H9 (cell line): ENCODE data around the gene SSPN. TPM values are rescaled to one million over a fixed set of nuclear protein-coding genes. Genes with fewer than 3 reads are reported as not detected.

ENCODE experiments used
- DNase-seq: peaks from one replicate; pipeline ENCODE4 v3.0.0-alpha.2; 2017
- H2AFZ ChIP-seq: one replicate; pipeline ENCODE4 v1.6.1; 2013; ENCODE audit warnings: mild to moderate bottlenecking, low read length, control low read depth, moderate library complexity
- H2AK5ac ChIP-seq: 2 replicates; pipeline ENCODE4 v1.6.1; 2013; ENCODE audit warnings: low read length, control low read depth, mixed read lengths; ENCODE audit not compliant: insufficient read length
- H2BK120ac ChIP-seq: one replicate; pipeline ENCODE4 v1.6.1; 2013; ENCODE audit warnings: low read depth, mild to moderate bottlenecking, low read length, control low read depth, inconsistent platforms; ENCODE audit not compliant: poor library complexity, severe bottlenecking
- H2BK12ac ChIP-seq: 2 replicates; pipeline ENCODE4 v1.6.1; 2013; ENCODE audit warnings: low read length, control low read depth, mixed read lengths, low read depth; ENCODE audit not compliant: insufficient read length
- H2BK15ac ChIP-seq: 2 replicates; pipeline ENCODE4 v1.6.1; 2013; ENCODE audit warnings: low read depth, low read length, control low read depth
- H2BK20ac ChIP-seq: one replicate; pipeline ENCODE4 v1.6.1; 2013; ENCODE audit warnings: low read depth, mild to moderate bottlenecking, low read length, control low read depth, inconsistent platforms; ENCODE audit not compliant: poor library complexity, severe bottlenecking
- H2BK5ac ChIP-seq: 2 replicates; pipeline ENCODE4 v1.6.1; 2013; ENCODE audit warnings: low read length, control low read depth, mixed read lengths; ENCODE audit not compliant: insufficient read length
- H3K14ac ChIP-seq: 2 replicates; pipeline ENCODE4 v1.6.1; 2013; ENCODE audit warnings: low read length, control low read depth; ENCODE audit not compliant: insufficient read depth
- H3K18ac ChIP-seq: 2 replicates; pipeline ENCODE4 v1.6.1; 2013; ENCODE audit warnings: low read depth, mild to moderate bottlenecking, mixed read lengths, low read length, control low read depth; ENCODE audit not compliant: insufficient read length
- H3K23ac ChIP-seq: 2 replicates; pipeline ENCODE4 v1.6.1; 2013; ENCODE audit warnings: low read length, control low read depth, mixed read lengths, low read depth; ENCODE audit not compliant: insufficient read length
- H3K23me2 ChIP-seq: 2 replicates; pipeline ENCODE4 v1.6.1; 2013; ENCODE audit warnings: low read depth, mild to moderate bottlenecking, mixed read lengths, low read length, control low read depth; ENCODE audit not compliant: insufficient read length, poor library complexity, severe bottlenecking
- H3K27ac ChIP-seq: 2 replicates; pipeline ENCODE4 v1.5.1; 2013; ENCODE audit warnings: low read length, control low read depth, mixed read lengths, low read depth; ENCODE audit not compliant: insufficient read length
- H3K27me3 ChIP-seq: 2 replicates; pipeline ENCODE4 v1.6.1; 2013; ENCODE audit warnings: low read length, control low read depth, inconsistent platforms; ENCODE audit not compliant: insufficient read depth
- H3K4ac ChIP-seq: 2 replicates; pipeline ENCODE4 v1.6.1; 2013; ENCODE audit warnings: low read depth, mild to moderate bottlenecking, control low read depth, inconsistent platforms, low read length, moderate library complexity
- H3K4me1 ChIP-seq: 2 replicates; pipeline ENCODE4 v1.6.1; 2013; ENCODE audit warnings: low read length, control low read depth, inconsistent platforms; ENCODE audit not compliant: insufficient read depth
- H3K4me2 ChIP-seq: 2 replicates; pipeline ENCODE4 v1.6.1; 2013; ENCODE audit warnings: low read length, control low read depth, mixed read lengths; ENCODE audit not compliant: insufficient read length, insufficient read depth
- H3K56ac ChIP-seq: 2 replicates; pipeline ENCODE4 v1.6.1; 2013; ENCODE audit warnings: low read depth, mild to moderate bottlenecking, mixed read lengths, low read length, control low read depth; ENCODE audit not compliant: insufficient read length
- H3K79me1 ChIP-seq: 2 replicates; pipeline ENCODE4 v1.6.1; 2013; ENCODE audit warnings: low read depth, mild to moderate bottlenecking, moderate library complexity, low read length, control low read depth, inconsistent platforms; ENCODE audit not compliant: insufficient read depth, poor library complexity, severe bottlenecking
- H3K79me2 ChIP-seq: 2 replicates; pipeline ENCODE4 v1.6.1; 2013; ENCODE audit warnings: low read length, control low read depth, inconsistent platforms; ENCODE audit not compliant: insufficient read depth
- H3K9ac ChIP-seq: 2 replicates; pipeline ENCODE4 v1.6.1; 2013; ENCODE audit warnings: low read length, control low read depth, mixed read lengths; ENCODE audit not compliant: insufficient read length; ENCODE audit errors: extremely low read depth
- H3K9me3 ChIP-seq: one replicate; pipeline ENCODE4 v1.6.1; 2013; ENCODE audit warnings: low read depth, low read length, inconsistent platforms; ENCODE audit not compliant: control insufficient read depth
- H3T11ph ChIP-seq: one replicate; pipeline ENCODE4 v1.6.1; 2013; ENCODE audit warnings: mild to moderate bottlenecking, low read length, control low read depth, inconsistent platforms
- H4K20me1 ChIP-seq: one replicate; pipeline ENCODE4 v1.6.1; 2013; ENCODE audit not compliant: control insufficient read depth, insufficient read length, insufficient read depth
- H4K5ac ChIP-seq: 2 replicates; pipeline ENCODE4 v1.6.1; 2013; ENCODE audit warnings: low read depth, mild to moderate bottlenecking, mixed read lengths, low read length, control low read depth; ENCODE audit not compliant: insufficient read length
- H4K8ac ChIP-seq: replicated peaks from 2 replicates; pipeline ENCODE4 v1.6.1; 2013; ENCODE audit warnings: low read length, control low read depth, mixed read lengths, low read depth; ENCODE audit not compliant: insufficient read length
- H4K91ac ChIP-seq: 2 replicates; pipeline ENCODE4 v1.6.1; 2013; ENCODE audit warnings: low read depth, mild to moderate bottlenecking, moderate library complexity, mixed read lengths, low read length, control low read depth; ENCODE audit not compliant: insufficient read length
- H3K27ac Mint-ChIP-seq, 3 experiments: 2 replicates in 2 of 3; 3 replicates in 1 of 3; pipeline ENCODE4 v1.8.0; 2020 to 2021; ENCODE audit warnings: mixed read lengths in 3 of 3, mild to moderate bottlenecking in 1 of 3, moderate library complexity in 1 of 3
- H3K27me3 Mint-ChIP-seq: 2 replicates; pipeline ENCODE4 v1.8.0; 2021; ENCODE audit warnings: low read depth, mild to moderate bottlenecking, moderate library complexity, mixed read lengths
- H3K36me3 Mint-ChIP-seq, 3 experiments: 2 replicates in 2 of 3; 3 replicates in 1 of 3; pipeline ENCODE4 v1.8.0; 2020 to 2021; ENCODE audit warnings: low read depth in 3 of 3, mixed read lengths in 3 of 3; ENCODE audit not compliant: insufficient read depth in 1 of 3
- H3K4me1 Mint-ChIP-seq, 2 experiments: 2 replicates each; pipeline ENCODE4 v1.8.0; 2020; ENCODE audit warnings: mixed read lengths in 2 of 2
- H3K4me3 Mint-ChIP-seq, 2 experiments: 2 replicates in 1 of 2; 3 replicates in 1 of 2; pipeline ENCODE4 v1.8.0; 2020 to 2021; ENCODE audit warnings: mild to moderate bottlenecking in 2 of 2, mixed read lengths in 2 of 2, moderate library complexity in 1 of 2
- H3K9me3 Mint-ChIP-seq, 2 experiments: 2 replicates in 1 of 2; 3 replicates in 1 of 2; pipeline ENCODE4 v1.8.0; 2020; ENCODE audit warnings: mild to moderate bottlenecking in 2 of 2, mixed read lengths in 2 of 2, moderate library complexity in 1 of 2
- CTCF ChIP-seq: fragments of 200-600 bp; sonication (generic); conservative IDR thresholded peaks from 3 replicates; pipeline ENCODE4 v1.8.0; 2021; ENCODE audit warnings: antibody characterized with exemption, mild to moderate bottlenecking
- WGBS: extraction: QIAGEN DNeasy Blood & Tissue Kit; methylation state at CpG from one replicate; pipeline ENCODE4 v1.1.7; 2013; ENCODE audit warnings: missing lambda C conversion rate, low lambda C conversion rate, mixed read lengths; ENCODE audit not compliant: insufficient read length; ENCODE audit errors: extremely low coverage; 5-methylcytosine and 5-hydroxymethylcytosine counted together
- total RNA-seq: library from RNA; stranded (reverse); gene quantifications from 2 replicates; pipeline ENCODE4 v1.2.1, GENCODE V29; 2021

Gene SSPN
- total RNA-seq, 1 experiment from 2014 or later: 0.81 TPM

GRCh38 chr12:26226122-26226521 is 30.7 kb downstream of the SSPN start:
- peaks cover 55% of the 10 kb centered on the region for H3K27me3 Mint-ChIP-seq
- Histone ChIP-seq H3K18ac (no peak overlapping the region), H3K79me1 (no peaks in the 10 kb centered on the region), H4K20me1 (no peaks in the 10 kb centered on the region), H3K27me3 (peaks cover 11% of the 10 kb centered on the region; the same call in 1 of the 2 replicates), H4K91ac (no peak overlapping the region), H3K9ac (no peak overlapping the region), H3K14ac (no peak overlapping the region), H3K23me2 (no peaks in the 10 kb centered on the region), H3K4me2 (peak overlapping the region; percentile 64), H3K27ac (no peak overlapping the region), H3K4ac (no peak overlapping the region), H2BK15ac (no peak overlapping the region), H2BK5ac (no peak overlapping the region), H4K8ac (no peak overlapping the region), H3K56ac (no peak overlapping the region), H4K5ac (no peak overlapping the region), H2AFZ (no peak overlapping the region), H3K4me1 (no peaks in the 10 kb centered on the region; the same call in 1 of the 2 replicates), H2BK120ac (no peak overlapping the region), H3T11ph (no peak overlapping the region), H3K9me3 (no peaks in the 10 kb centered on the region), H2AK5ac (no peak overlapping the region), H3K79me2 (no peaks in the 10 kb centered on the region), H2BK12ac (no peak overlapping the region), H3K23ac (no peak overlapping the region), H2BK20ac (no peak overlapping the region)
- H3K4me1 Mint-ChIP-seq: peaks cover 12 to 14% of the 10 kb centered on the region in 2 experiments
- no peaks in the 10 kb centered on the region for H3K36me3 Mint-ChIP-seq
- no peak for TF ChIP-seq CTCF
- no peaks in the 10 kb centered on the region for H3K9me3 Mint-ChIP-seq
- H3K4me3 Mint-ChIP-seq: peak overlapping the region; percentile 46 to 65; a peak in 3 of 5 replicates
- no peak overlapping the region for H3K27ac Mint-ChIP-seq
- DNase-seq: no peak
- no CpG with 5 or more reads among the region's 10 CpGs for WGBS
